Endothelial cell (in vitro differentiated cells): ENCODE results near the gene ACOT8. TPM values are rescaled to one million over a fixed set of nuclear protein-coding genes. Genes with fewer than 3 reads are reported as not detected.

Experiments
- DNase-seq: peaks from one replicate; pipeline ENCODE4 v3.0.0; 2021; ENCODE audit warnings: low spot score
- H3K27ac Mint-ChIP-seq: one replicate; pipeline ENCODE4 v1.8.0; 2021; ENCODE audit warnings: mixed read lengths, inconsistent platforms; ENCODE audit not compliant: unreplicated experiment
- H3K27me3 Mint-ChIP-seq: one replicate; pipeline ENCODE4 v1.8.0; 2021; ENCODE audit warnings: mild to moderate bottlenecking, moderate library complexity, mixed read lengths, inconsistent platforms; ENCODE audit not compliant: unreplicated experiment
- H3K36me3 Mint-ChIP-seq: one replicate; pipeline ENCODE4 v1.8.0; 2021; ENCODE audit warnings: mild to moderate bottlenecking, low read depth, mixed read lengths, inconsistent platforms; ENCODE audit not compliant: unreplicated experiment
- H3K4me1 Mint-ChIP-seq: one replicate; pipeline ENCODE4 v1.8.0; 2021; ENCODE audit warnings: mild to moderate bottlenecking, mixed read lengths, inconsistent platforms; ENCODE audit not compliant: unreplicated experiment
- H3K4me3 Mint-ChIP-seq: one replicate; pipeline ENCODE4 v1.8.0; 2021; ENCODE audit warnings: mild to moderate bottlenecking, mixed read lengths, inconsistent platforms; ENCODE audit not compliant: unreplicated experiment
- H3K9me3 Mint-ChIP-seq: one replicate; pipeline ENCODE4 v1.8.0; 2021; ENCODE audit warnings: mixed read lengths, inconsistent platforms; ENCODE audit not compliant: unreplicated experiment
- CTCF ChIP-seq: fragments of 200-600 bp; sonication (generic); IDR thresholded peaks from one replicate; pipeline ENCODE4 v1.5.0; 2021; ENCODE audit warnings: antibody characterized with exemption; ENCODE audit not compliant: unreplicated experiment
- total RNA-seq: library from RNA; stranded (reverse); fragmentation: NEBNext Ultra II Directional; extraction: Animal tissue kit (Norgen Biotek cat#: 25700); gene quantifications from one replicate; pipeline ENCODE4 v1.2.1, GENCODE V29; 2021; ENCODE audit not compliant: unreplicated experiment

The ACOT8 gene
- total RNA-seq, 1 donor from 2014 or later, result 25.3 TPM

DNA sequence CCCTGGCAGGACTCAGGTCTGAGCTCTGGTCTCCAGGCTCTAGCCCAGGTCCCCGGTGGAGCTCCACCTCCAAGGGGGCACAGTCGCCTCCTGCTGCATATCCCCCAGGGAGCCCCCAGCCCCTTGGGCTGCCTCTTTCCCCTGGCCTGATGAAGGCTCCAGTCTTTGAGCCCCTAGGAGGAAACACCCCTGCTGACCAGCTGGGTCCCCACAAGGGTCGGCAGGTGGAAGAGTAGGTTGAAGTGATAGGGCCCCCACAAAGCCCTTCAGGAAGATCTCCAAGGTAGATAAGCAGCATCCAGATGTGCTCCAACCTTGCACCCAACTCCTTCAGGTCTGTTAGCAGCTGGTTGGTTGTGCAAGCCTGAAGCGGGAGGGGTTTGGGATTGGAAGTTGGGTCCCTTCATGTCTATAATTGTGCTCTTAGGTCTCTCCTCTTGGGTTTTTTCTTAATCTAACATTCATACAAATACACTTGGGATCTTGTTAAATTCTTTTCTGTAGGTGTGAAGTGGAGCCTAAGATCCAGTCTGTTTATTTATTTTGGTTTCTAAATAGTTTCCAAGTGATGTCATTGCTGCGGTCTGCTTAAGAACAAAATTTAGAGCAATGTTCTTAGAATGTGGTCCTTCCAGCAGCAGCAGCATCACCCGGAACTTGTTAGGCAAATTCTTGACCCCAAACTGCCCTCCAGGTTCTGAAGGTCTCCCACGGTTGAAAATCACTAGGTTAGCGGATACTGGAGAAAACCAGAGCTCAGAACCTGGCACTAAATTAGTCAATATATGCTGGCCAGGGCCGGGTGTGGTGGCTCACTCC is 39.6 kb downstream of the ACOT8 start:
- peaks cover 7% of the 10 kb centered on the region for H3K27me3 Mint-ChIP-seq
- no peak for DNase-seq
- H3K36me3 Mint-ChIP-seq, result no peaks in the 10 kb centered on the region
- H3K27ac Mint-ChIP-seq, result no peak overlapping the region
- no peak for TF ChIP-seq CTCF
- H3K4me3 Mint-ChIP-seq, result no peak overlapping the region
- H3K9me3 Mint-ChIP-seq, result no peaks in the 10 kb centered on the region
- H3K4me1 Mint-ChIP-seq, result peaks cover 9% of the 10 kb centered on the region

- H3K9me3 Mint-ChIP-seq, result no peaks in the 10 kb centered on the region
- peak overlapping the region; percentile 36 for H3K27ac Mint-ChIP-seq
- no peak for DNase-seq
- H3K27me3 Mint-ChIP-seq, result peaks cover 8% of the 10 kb centered on the region
- no peak overlapping the region for H3K4me3 Mint-ChIP-seq
- H3K36me3 Mint-ChIP-seq, result no peaks in the 10 kb centered on the region
- no peak for TF ChIP-seq CTCF
- H3K4me1 Mint-ChIP-seq, result peaks cover 9% of the 10 kb centered on the region
These were observed 40.2 kb downstream of the ACOT8 start for GRCh38 chr20:45816951-45817350.

GRCh38 chr20:45814314-45814713 is 42.9 kb downstream of the ACOT8 start:
- Mint-ChIP-seq H3K27me3 (peaks cover 13% of the 10 kb centered on the region), H3K9me3 (no peaks in the 10 kb centered on the region), H3K36me3 (peaks cover 15% of the 10 kb centered on the region), H3K4me3 (no peak overlapping the region), H3K4me1 (peaks cover 18% of the 10 kb centered on the region), H3K27ac (no peak overlapping the region)
- no peak for DNase-seq
- no peak for TF ChIP-seq CTCF

DNA sequence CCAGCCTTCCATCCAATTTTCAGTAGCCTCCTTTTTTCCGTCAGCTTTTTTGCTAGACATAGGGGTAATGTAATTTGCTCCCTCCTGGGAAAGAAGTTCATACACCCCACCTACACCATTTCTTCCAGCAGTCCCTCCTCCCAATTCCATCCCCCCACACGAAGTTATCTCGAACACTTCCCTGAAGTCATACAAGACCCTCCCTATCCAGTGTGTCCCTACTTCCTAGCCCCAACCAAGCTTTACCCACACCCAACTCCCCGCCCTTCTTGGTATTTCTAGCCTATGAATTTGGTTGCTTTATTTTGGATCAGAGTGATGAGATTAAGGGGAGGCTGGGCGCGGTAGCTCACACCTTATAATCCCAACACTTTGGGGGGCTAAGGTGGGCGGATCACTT is 43.7 kb downstream of the ACOT8 start:
- Mint-ChIP-seq H3K4me3 (peak overlapping the region; percentile 92), H3K27ac (no peak overlapping the region), H3K4me1 (peaks cover 19% of the 10 kb centered on the region), H3K36me3 (peaks cover 19% of the 10 kb centered on the region), H3K9me3 (no peaks in the 10 kb centered on the region), H3K27me3 (peaks cover 13% of the 10 kb centered on the region)
- TF ChIP-seq CTCF, result no peak
- DNase-seq, result no peak

GRCh38 chr20:45813006-45813340 is 44.2 kb downstream of the ACOT8 start:
- Mint-ChIP-seq H3K27ac (peak overlapping the region; percentile 31), H3K36me3 (peaks cover 20% of the 10 kb centered on the region), H3K9me3 (no peaks in the 10 kb centered on the region), H3K27me3 (peaks cover 13% of the 10 kb centered on the region), H3K4me1 (peaks cover 19% of the 10 kb centered on the region), H3K4me3 (peak overlapping the region; percentile 92)
- no peak for TF ChIP-seq CTCF
- DNase-seq, result no peak
